ENCODE results near the gene THEMIS.
A peak's percentile ranks its signal among the peaks of the same experiment; 100 is the strongest.

Gene THEMIS

GRCh38 chr6:127695108-127695507, 205.8 kb downstream of the THEMIS start:
- TF ChIP-seq CREB1 (IDR thresholded peaks at IDR 0.05; ENCODE audit: low read depth), result no peak
- TF ChIP-seq TCF12 (IDR thresholded peaks at IDR 0.05; ENCODE audit: low read depth), result no peak
- TF ChIP-seq ZBTB7A (IDR thresholded peaks at IDR 0.05; ENCODE audit: low read depth), result no peak
- TF ChIP-seq NFIC (IDR thresholded peaks at IDR 0.05), result no peak
- TF ChIP-seq CEBPB (IDR thresholded peaks at IDR 0.05), result no peak
- TF ChIP-seq EGR1 (IDR thresholded peaks at IDR 0.05), result no peak
- no peak for TF ChIP-seq USF1 (IDR thresholded peaks at IDR 0.05)
- TF ChIP-seq REST (IDR thresholded peaks at IDR 0.05; ENCODE audit: low read depth), result no peak
- TF ChIP-seq TEAD4 (IDR thresholded peaks at IDR 0.05), result no peak
- TF ChIP-seq TAF1 (IDR thresholded peaks at IDR 0.05; ENCODE audit: low read depth), result no peak
- no peak for TF ChIP-seq FOXM1 (IDR thresholded peaks at IDR 0.05; ENCODE audit: borderline replicate concordance, low read depth)
- no peak for TF ChIP-seq RAD21 (IDR thresholded peaks at IDR 0.05; ENCODE audit: low read depth)

- no peak for TF ChIP-seq NFIC (IDR thresholded peaks at IDR 0.05)
These were observed 209.7 kb downstream of the THEMIS start for GRCh38 chr6:127691146-127691545.

GRCh38 chr6:127690588-127690987, 210.3 kb downstream of the THEMIS start:
- TF ChIP-seq EGR1 (IDR thresholded peaks at IDR 0.05), result no peak
- TF ChIP-seq ZBTB7A (IDR thresholded peaks at IDR 0.05; ENCODE audit: low read depth), result no peak
- no peak for TF ChIP-seq TEAD4 (IDR thresholded peaks at IDR 0.05)
- no peak for TF ChIP-seq YY1 (IDR thresholded peaks at IDR 0.05; ENCODE audit: low read depth)
- TF ChIP-seq REST (IDR thresholded peaks at IDR 0.05; ENCODE audit: low read depth), result no peak
- no peak for TF ChIP-seq USF1 (IDR thresholded peaks at IDR 0.05)
- TF ChIP-seq TCF12 (IDR thresholded peaks at IDR 0.05; ENCODE audit: low read depth), result no peak
- TF ChIP-seq CREB1 (IDR thresholded peaks at IDR 0.05; ENCODE audit: low read depth), result no peak
- TF ChIP-seq RAD21 (IDR thresholded peaks at IDR 0.05; ENCODE audit: low read depth), result no peak
- TF ChIP-seq MAX (IDR thresholded peaks at IDR 0.05), result no peak
- TF ChIP-seq CEBPB (IDR thresholded peaks at IDR 0.05), result no peak
- no peak for TF ChIP-seq EP300 (IDR thresholded peaks at IDR 0.05; ENCODE audit: borderline replicate concordance)
- TF ChIP-seq TAF1 (IDR thresholded peaks at IDR 0.05; ENCODE audit: low read depth), result no peak
- TF ChIP-seq FOXM1 (IDR thresholded peaks at IDR 0.05; ENCODE audit: borderline replicate concordance, low read depth), result no peak
- no peak for TF ChIP-seq NFIC (IDR thresholded peaks at IDR 0.05)

GRCh38 chr6:127690092-127690491, 210.8 kb downstream of the THEMIS start:
- TF ChIP-seq TEAD4 (IDR thresholded peaks at IDR 0.05) (no peak), RAD21 (IDR thresholded peaks at IDR 0.05; ENCODE audit: low read depth) (peak; percentile 61)

GRCh38 chr6:127686084-127686483, 214.8 kb downstream of the THEMIS start:
- TF ChIP-seq CEBPB (IDR thresholded peaks at IDR 0.05) (no peak), FOXM1 (IDR thresholded peaks at IDR 0.05; ENCODE audit: borderline replicate concordance, low read depth) (no peak), CREB1 (IDR thresholded peaks at IDR 0.05; ENCODE audit: low read depth) (no peak), RAD21 (IDR thresholded peaks at IDR 0.05; ENCODE audit: low read depth) (no peak), TAF1 (IDR thresholded peaks at IDR 0.05; ENCODE audit: low read depth) (no peak), EP300 (IDR thresholded peaks at IDR 0.05; ENCODE audit: borderline replicate concordance) (no peak), YY1 (IDR thresholded peaks at IDR 0.05; ENCODE audit: low read depth) (no peak), EGR1 (IDR thresholded peaks at IDR 0.05) (no peak), NFIC (IDR thresholded peaks at IDR 0.05) (no peak), ZBTB7A (IDR thresholded peaks at IDR 0.05; ENCODE audit: low read depth) (no peak), REST (IDR thresholded peaks at IDR 0.05; ENCODE audit: low read depth) (no peak), TCF12 (IDR thresholded peaks at IDR 0.05; ENCODE audit: low read depth) (no peak), MAX (IDR thresholded peaks at IDR 0.05) (no peak), USF1 (IDR thresholded peaks at IDR 0.05) (no peak), TEAD4 (IDR thresholded peaks at IDR 0.05) (no peak)
